Mesodermal cell (in vitro differentiated cells): ENCODE measurements around the gene SLC44A5. TPM values are rescaled to one million over a fixed set of nuclear protein-coding genes. Genes with fewer than 3 reads are reported as not detected.
"Not testable (repeated sequence)": the region's sequence is repeated elsewhere in the genome, so short reads cannot be mapped to it uniquely, and the experiment has no call there.

Source experiments
- H3K27ac ChIP-seq: 2 replicates; pipeline ENCODE4 v1.7.0; 2013; ENCODE audit warnings: mild to moderate bottlenecking, low read depth, low read length, moderate library complexity; ENCODE audit not compliant: severe bottlenecking
- H3K36me3 ChIP-seq: 2 replicates; pipeline ENCODE4 v1.7.1; 2013; ENCODE audit warnings: mild to moderate bottlenecking, low read length, moderate library complexity; ENCODE audit not compliant: control insufficient read depth, insufficient read depth
- H3K4me1 ChIP-seq: one replicate; pipeline ENCODE4 v1.7.1; 2013; ENCODE audit warnings: mild to moderate bottlenecking, low read length; ENCODE audit not compliant: insufficient read depth, control insufficient read depth, poor library complexity, severe bottlenecking
- H3K4me3 ChIP-seq: 2 replicates; pipeline ENCODE4 v1.7.0; 2013; ENCODE audit warnings: low read length, control low read depth, mild to moderate bottlenecking; ENCODE audit not compliant: insufficient read depth, poor library complexity, severe bottlenecking; ENCODE audit errors: extremely low read depth
- H3K9me3 ChIP-seq: 2 replicates; pipeline ENCODE4 v1.7.1; 2013; ENCODE audit warnings: mild to moderate bottlenecking, low read length, moderate library complexity; ENCODE audit not compliant: control insufficient read depth
- WGBS, 2 experiments: methylation state at CpG; one replicate each; pipeline ENCODE4 v1.1.5; 2013; ENCODE audit warnings: missing lambda C conversion rate in 2 of 2; ENCODE audit not compliant: insufficient coverage in 2 of 2; 5-methylcytosine and 5-hydroxymethylcytosine counted together
- polyA plus RNA-seq, 2 experiments: library from polyadenylated mRNA; stranded (reverse); fragments of 50-300 nt; gene quantifications; one replicate each; pipeline ENCODE4 v1.2.3, GENCODE V29; 2013

The SLC44A5 gene
- polyA plus RNA-seq (2013, experiment 1 of 2), result 6.7 TPM
- 5.1 TPM for polyA plus RNA-seq (2013, experiment 2 of 2)

DNA sequence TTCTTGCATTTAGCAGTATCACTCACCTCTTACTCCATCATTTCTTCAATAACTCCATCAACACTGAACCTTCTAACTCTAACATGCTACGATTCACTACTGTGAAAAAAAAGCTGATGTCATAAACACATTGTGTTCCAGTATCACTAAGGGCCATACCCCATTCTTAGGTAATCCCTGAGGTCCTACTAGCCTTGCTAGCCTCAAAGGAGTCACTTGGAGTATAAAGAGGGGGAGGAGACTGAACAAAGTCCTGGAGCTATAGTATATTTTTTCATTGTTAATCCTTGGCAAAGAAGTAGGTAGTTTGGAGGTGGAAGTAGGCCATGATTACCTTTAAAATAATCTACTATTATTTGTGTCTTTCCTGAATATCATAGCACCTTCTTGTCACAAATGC, at the start of gene SLC44A5:
TSS of gene SLC44A5 (minus strand) at position 101 of the 400 bp plus-strand sequence. CDS start 69,667 bp downstream, outside the sequence.
- no peak within 1 kb of the TSS for H3K4me3 ChIP-seq
- H3K9me3 ChIP-seq, result no peaks in the 10 kb centered on the region
- H3K27ac ChIP-seq, result no peak within 1 kb of the TSS
- no peaks in the 10 kb centered on the region for H3K4me1 ChIP-seq
- WGBS, 2 experiments, result 82% methylated on average over 1 of the region's 1 CpG; no CpG with 5 or more reads in 1 of the 2 experiments
- H3K36me3 ChIP-seq, result no peaks in the 10 kb centered on the region

DNA sequence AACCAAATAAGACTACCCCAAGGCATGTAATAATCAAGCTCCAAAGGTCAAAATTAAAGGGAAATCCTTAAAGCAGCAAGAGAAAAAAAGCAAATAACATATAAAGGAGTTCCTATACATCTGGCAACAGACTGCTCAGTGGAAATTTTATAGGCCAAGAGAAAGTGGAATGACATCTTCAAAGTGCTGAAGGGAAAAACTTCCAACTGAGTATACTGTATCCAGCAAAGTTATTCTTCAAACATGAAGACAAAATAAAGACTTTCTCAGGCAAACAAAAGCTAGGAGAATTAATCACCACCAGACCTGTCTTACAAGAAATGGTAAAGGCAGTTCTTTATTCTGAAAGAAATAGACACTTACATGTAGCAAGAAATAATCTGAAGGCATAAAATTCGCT, 45.0 kb upstream of the SLC44A5 start:
- H3K4me3 ChIP-seq, result no peak overlapping the region
- no peaks in the 10 kb centered on the region for H3K9me3 ChIP-seq
- no peaks in the 10 kb centered on the region for H3K36me3 ChIP-seq
- WGBS, 2 experiments, result no CpG with 5 or more reads among the region's 1 CpG
- no peak overlapping the region for H3K27ac ChIP-seq
- no peaks in the 10 kb centered on the region for H3K4me1 ChIP-seq

DNA sequence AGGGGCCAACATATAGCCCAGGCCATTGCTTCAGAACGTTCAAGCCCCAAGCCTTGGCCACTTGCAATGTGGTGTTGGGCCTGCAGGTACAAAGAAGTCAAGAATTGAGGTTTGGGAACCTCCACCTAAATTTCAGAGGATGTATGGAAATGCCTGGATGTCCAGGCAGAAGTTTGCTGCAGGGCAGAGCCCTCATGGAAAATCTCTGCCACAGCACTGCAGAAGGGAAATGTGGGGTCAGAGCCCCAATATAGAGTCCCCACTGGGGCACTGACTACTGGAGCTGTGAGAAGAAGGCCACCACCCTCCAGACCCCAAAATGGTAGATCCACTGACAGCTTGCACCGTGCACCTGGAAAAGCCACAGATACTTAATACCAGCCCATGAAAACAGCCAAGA, 36.3 kb upstream of the SLC44A5 start:
- not testable (repeated sequence) for H3K27ac ChIP-seq, H3K4me3 ChIP-seq, H3K36me3 ChIP-seq, H3K4me1 ChIP-seq
- peaks cover 19% of the 10 kb centered on the region for H3K9me3 ChIP-seq
- 80% methylated on average over 2 of the region's 2 CpGs; no CpG with 5 or more reads in 1 of the 2 experiments for WGBS, 2 experiments

DNA sequence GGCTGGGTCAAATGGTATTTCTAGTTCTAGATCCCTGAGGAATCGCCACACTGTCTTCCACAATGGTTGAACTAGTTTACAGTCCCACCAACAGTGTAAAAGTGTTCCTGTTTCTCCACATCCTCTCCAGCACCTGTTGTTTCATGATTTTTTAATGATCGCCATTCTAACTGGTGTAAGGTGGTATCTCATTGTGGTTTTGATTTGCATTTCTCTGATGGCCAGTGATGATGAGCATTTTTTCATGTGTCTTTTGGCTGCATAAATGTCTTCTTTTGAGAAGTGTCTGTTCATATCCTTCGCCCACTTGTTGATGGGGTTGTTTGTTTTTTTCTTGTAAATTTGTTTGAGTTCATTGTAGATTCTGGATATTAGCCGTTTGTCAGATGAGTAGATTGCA, 34.2 kb upstream of the SLC44A5 start:
- H3K4me3 ChIP-seq, H3K27ac ChIP-seq, H3K4me1 ChIP-seq, H3K36me3 ChIP-seq: not testable (repeated sequence)
- peaks cover 19% of the 10 kb centered on the region for H3K9me3 ChIP-seq
- no CpG with 5 or more reads among the region's 4 CpGs for WGBS, 2 experiments

DNA sequence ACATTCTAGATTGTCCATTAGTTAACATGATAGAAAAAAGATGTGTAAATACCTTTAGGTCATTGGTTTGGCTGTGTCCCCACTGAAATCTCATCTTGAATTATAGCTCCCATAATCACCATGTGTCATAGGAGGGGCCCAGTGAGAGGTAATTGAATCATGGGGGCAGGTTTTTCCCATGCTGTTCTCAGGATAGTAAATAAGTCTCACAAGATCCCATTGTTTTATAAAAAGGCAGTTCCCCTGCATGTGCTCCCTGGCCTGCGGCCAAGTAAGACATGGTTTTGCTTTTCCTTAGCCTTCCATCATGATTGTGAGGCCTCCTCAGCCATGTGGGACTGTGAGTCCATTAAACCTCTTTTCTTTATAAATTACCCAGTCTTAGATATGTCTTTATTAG, 32.5 kb upstream of the SLC44A5 start:
- Histone ChIP-seq H3K9me3 (peaks cover 19% of the 10 kb centered on the region), H3K4me1 (no peaks in the 10 kb centered on the region), H3K36me3 (no peaks in the 10 kb centered on the region), H3K4me3 (no peak overlapping the region), H3K27ac (no peak overlapping the region)
- WGBS, 2 experiments, result 56 to 100% methylated on average over 1 of the region's 1 CpG

DNA sequence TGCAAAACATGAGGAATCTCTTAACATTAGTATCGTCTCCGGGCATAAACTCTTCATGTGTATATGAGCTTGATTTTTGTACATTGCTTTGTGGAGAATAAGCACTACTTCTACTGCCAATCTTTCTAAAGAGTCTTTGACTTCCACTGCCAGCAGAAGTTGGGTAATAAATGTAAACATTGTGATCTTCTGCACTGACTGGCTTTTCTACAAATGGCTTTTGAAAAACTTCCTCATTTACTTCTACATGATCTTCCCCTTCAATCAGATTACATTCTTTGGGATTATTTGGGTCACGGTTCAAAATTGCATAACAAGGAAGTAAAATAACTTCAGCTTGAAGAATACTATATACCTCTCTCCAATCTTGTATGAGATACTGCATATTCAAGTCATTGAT, 30.4 kb upstream of the SLC44A5 start:
- Histone ChIP-seq H3K27ac (no peak overlapping the region), H3K4me1 (no peaks in the 10 kb centered on the region), H3K9me3 (peaks cover 5% of the 10 kb centered on the region), H3K4me3 (no peak overlapping the region), H3K36me3 (no peaks in the 10 kb centered on the region)
- no CpG with 5 or more reads among the region's 3 CpGs for WGBS, 2 experiments

DNA sequence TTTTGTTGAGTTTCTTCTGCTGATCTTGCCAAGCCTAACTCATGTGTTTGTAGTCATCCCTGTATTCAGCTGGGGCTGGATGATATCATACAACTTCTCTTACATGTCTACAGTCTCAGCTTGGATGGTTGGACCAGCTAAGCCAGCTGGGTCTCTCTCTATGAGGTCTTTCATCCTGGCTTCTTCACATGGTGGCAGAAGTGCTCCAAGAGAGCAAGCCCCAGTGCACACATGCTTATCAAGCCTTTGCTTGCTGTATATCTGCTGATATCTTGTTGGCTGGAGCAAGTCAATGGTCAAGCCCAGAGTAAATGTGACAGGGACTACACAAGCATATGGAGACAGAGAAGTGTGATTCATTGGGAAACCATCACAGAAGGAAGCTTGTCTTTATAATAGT, 29.2 kb upstream of the SLC44A5 start:
- Histone ChIP-seq H3K27ac (no peak overlapping the region), H3K9me3 (no peaks in the 10 kb centered on the region), H3K4me1 (no peaks in the 10 kb centered on the region), H3K36me3 (no peaks in the 10 kb centered on the region), H3K4me3 (no peak overlapping the region)

DNA sequence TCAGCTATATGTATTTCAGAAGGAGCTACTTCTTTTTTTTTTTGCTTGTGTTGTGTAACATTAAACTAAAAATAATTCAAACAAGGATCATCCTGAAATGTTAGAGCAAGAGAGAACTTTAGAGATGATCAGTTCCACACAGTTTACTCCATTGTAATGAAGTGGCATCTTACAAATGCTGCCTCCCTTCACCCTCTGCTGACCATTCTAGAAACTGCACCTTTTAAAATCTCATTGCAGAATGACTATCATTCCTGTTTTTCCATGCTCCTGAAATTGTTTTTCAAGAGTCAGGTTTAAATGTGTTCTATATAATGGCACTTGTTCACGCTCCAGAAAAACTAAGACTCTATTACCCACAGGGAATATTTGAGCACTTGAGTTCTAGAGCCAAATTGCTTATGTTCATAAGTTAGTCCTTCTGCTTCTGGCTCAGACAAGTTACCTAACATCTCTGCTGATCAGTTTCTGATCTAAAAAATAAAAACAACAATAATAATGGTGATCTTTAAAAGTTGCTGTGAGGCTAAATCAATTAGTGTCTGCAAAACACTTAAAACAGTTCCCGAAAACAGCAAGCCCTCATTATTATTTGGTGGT, 21.5 kb upstream of the SLC44A5 start:
- H3K9me3 ChIP-seq, result no peaks in the 10 kb centered on the region
- H3K4me3 ChIP-seq, result no peak overlapping the region
- H3K27ac ChIP-seq, result no peak overlapping the region
- WGBS, 2 experiments, result no CpG with 5 or more reads among the region's 2 CpGs
- H3K4me1 ChIP-seq, result peaks cover 3% of the 10 kb centered on the region
- no peaks in the 10 kb centered on the region for H3K36me3 ChIP-seq

DNA sequence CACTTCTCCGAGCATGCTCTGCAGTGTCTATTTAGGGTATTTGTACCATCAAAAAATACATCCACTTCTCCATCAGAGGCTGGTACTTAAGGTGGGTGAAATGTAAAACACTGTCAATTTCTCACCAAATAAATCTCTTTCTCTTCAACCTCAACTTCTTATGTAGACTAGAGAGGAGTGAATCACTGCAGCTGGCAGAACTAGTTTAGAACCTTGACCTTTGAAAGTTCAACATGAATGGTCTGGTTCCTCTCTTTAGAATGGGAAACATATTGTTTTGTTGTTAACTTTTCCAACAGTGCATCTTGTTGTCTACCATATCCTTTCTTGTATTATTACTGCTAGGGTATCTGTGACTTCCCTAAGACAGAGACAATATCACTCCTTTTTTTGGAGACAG, 20.1 kb upstream of the SLC44A5 start:
- Histone ChIP-seq H3K9me3 (no peaks in the 10 kb centered on the region), H3K4me1 (peaks cover 3% of the 10 kb centered on the region), H3K27ac (no peak overlapping the region), H3K36me3 (no peaks in the 10 kb centered on the region), H3K4me3 (no peak overlapping the region)
- WGBS, 2 experiments, result no CpG with 5 or more reads among the region's 1 CpG

DNA sequence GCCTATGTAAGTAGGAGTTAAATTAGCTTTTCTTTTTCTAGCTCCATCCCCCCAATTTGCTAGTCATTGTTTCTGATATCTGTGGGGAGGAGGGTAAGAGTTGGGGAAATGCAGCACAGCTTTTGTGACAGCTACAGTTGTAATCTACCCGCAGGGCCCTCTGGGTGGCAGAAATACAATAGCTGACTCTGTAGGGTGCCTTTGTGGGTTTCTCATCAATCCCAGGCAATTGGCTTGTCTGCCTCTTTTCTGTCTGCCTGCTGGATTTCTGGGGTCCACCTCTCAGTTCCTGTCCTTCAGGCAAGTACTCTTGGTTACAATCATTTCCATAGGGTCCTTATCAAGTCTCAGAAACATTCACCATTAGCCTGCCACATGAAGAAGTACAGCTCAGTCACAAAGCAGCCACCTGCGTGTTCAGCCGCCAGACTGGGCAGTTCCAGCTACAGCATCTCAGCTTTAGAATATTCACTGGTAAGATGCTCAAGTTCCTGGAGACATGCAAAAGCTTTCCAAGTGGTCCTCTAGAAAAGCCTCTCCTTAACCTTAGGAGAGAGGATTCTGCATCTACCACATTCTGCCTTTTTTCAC, 19.2 kb upstream of the SLC44A5 start:
- Histone ChIP-seq H3K4me3 (no peak overlapping the region), H3K36me3 (no peaks in the 10 kb centered on the region), H3K9me3 (no peaks in the 10 kb centered on the region), H3K4me1 (peaks cover 3% of the 10 kb centered on the region), H3K27ac (no peak overlapping the region)
- 30 to 42% methylated on average over 3 of the region's 3 CpGs for WGBS, 2 experiments

DNA sequence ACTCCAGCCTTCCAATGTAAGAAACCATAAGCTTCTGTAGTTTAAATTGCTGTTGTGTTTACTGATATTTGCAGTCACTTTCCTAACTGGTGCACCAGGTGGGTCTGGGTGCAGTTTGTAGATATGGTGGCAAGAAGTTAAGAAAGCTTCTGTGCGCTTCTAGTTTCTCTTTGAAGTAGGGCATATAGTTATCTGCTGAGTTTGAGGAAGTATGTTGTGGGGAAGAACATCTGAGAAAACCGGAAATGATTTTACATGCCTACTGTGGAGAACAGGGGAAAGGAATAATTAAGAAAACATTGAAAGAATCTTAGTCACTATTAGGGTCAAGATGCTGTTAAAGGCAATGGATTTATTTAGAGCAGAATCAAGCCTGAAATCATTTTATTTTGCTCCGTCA, 14.9 kb upstream of the SLC44A5 start:
- no peaks in the 10 kb centered on the region for H3K9me3 ChIP-seq
- H3K4me3 ChIP-seq, result no peak overlapping the region
- peaks cover 3% of the 10 kb centered on the region for H3K4me1 ChIP-seq
- H3K27ac ChIP-seq, result no peak overlapping the region
- no peaks in the 10 kb centered on the region for H3K36me3 ChIP-seq
- 81 to 94% methylated on average over 3 of the region's 3 CpGs for WGBS, 2 experiments
